GM19397 (cell line): ENCODE results near the gene YWHAB.

Source experiments
- ATAC-seq: cut with Tn5 transposase; IDR thresholded peaks from one replicate; pipeline ENCODE4 v1.9.1; 2021; ENCODE audit warnings: mild to moderate bottlenecking, moderate library complexity; ENCODE audit not compliant: unreplicated experiment

Gene YWHAB

DNA sequence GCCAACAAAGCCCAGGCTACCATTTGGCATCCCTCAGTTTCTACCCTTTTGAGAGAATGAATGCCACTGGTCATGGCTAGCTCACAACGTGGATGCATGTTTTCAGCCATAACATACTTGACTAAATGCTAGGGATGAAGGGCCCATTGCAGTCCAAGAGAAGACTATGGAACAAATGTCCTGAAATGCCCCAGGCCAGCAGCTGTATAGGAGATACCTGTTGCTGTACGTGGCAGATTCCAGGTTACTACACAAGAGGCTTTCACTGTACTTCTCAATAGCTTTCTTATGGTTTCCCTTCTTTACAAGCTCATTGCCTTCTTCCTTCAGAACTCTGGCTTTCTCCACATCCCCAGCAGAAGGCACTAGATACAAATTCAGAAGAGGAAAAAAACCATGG is 63.0 kb downstream of the YWHAB start:
- no peak for ATAC-seq

DNA sequence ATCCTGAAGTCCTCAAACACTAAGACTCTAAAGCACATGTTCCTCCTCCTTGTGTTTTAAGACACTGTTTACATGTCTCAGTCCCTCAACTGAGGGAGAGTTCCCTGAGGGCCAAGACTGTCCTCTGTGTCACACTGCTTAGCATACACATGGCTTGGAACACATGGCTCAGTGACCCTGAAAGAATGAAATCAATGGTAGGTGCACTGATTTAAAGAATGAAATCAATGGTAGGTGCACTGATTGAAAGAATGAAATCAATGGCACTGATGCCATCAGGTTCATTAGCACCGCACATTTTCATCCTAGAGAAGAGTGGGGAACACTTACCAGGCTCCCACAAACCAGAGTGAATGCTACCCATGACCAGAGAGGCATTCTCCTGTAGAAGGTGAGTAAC is 64.9 kb downstream of the YWHAB start:
- no peak for ATAC-seq

DNA sequence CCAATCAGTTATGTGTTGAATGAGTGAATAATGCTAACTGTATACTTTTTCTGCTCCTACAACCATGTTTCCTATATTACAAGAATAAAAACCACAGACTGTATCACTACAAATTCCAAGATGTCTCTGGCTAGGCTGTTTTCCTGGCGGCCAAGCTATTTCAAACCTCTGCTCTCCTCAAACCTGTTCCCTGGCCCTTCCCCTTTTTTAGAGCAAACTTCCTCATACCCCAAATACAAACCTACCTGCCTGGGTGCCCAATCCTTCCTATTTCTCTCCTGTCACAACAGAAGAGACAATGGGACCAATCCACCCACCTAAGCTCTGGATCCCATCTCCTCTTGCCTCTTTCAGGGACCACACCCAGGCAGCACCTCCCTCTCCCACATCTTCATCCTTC is 67.2 kb downstream of the YWHAB start:
- ATAC-seq, result no peak

DNA sequence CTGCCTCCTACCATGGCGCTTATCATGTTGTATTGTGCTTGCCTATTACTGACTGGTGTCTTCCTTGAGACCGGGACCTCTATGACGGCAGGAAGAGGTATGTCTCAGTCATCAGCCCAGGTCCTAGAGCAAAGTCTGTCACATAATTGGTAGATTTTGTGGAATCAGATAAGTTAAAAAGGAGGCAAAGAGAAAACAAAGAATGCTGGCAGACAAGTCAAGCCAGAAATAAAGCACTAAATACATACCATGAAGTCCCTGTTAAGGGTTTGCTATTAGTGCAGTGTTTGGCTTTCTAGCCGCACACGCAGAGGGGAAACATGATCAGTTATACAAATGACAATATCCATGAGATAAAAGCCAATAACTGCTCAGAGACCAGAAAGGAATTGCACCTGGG is 68.7 kb downstream of the YWHAB start:
- ATAC-seq, result no peak

DNA sequence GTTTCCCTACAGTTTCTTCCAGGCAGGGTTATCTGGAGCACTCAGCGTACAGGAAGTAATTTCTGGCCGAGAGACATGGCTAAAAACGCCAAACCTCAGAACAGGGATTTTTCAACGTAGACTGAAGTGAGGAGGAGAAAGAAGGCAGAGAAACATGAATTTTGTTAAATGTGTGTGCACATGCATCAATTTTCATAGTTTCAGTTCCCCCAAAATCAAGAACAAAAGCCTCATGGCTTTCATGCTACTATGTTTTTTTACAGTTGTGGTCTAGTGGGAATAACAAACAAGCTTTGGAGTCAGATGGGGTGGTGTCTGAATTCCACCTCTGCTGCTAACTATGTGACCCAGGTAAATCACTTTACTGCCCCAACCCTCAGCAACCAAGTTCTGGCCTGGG is 69.8 kb downstream of the YWHAB start:
- ATAC-seq, result no peak

DNA sequence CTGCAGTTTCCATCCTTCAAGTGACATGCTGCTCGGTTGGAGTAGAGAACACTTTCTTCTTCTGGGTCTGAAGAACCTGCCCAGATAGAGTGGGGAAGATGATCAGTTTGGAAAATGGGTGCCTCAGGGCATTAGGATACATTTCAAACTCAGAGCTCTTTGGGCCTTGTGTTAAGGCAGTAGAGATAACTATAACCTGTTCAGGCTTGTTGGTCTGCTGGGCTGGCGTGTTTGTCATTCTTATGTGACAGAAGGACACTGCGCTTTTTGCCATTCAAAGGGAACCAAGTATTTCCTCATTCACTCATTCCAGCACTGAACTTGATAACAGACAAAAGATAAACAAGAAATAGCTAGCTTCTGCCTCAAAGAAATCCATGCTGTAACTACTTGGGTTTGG is 70.9 kb downstream of the YWHAB start:
- ATAC-seq, result no peak
